Prostate gland (tissue), 2 donors: ENCODE measurements around the gene PKD2L2.

Source experiments
- POLR2A ChIP-seq: fragments of 450-650 bp; IDR thresholded peaks from one replicate; pipeline ENCODE4 v1.6.1; 2016; ENCODE audit warnings: antibody characterized with exemption, mild to moderate bottlenecking
- POLR2AphosphoS5 ChIP-seq: sonication (generic); formaldehyde crosslinking; IDR thresholded peaks from one replicate; pipeline ENCODE4 v1.6.1; 2017; ENCODE audit warnings: antibody characterized with exemption
- TF ChIP-seq, protein P1 (sequence below), 4 experiments: fragments of 200-600 bp in 2 of 4; fragments of 450-650 bp in 2 of 4; sonication (generic) in 2 of 4; IDR thresholded peaks; 1 replicate in 3 of 4; 2 replicates in 1 of 4; pipeline ENCODE4 v1.5.1; 2016 to 2019; ENCODE audit warnings: antibody characterized with exemption in 4 of 4, mild to moderate bottlenecking in 2 of 4, moderate library complexity in 2 of 4

GRCh38 chr5:137899493-137899892 is 10.2 kb downstream of the PKD2L2 start:
- TF ChIP-seq POLR2AphosphoS5 (no peak), POLR2A (no peak)
- TF ChIP-seq, protein P1, sequence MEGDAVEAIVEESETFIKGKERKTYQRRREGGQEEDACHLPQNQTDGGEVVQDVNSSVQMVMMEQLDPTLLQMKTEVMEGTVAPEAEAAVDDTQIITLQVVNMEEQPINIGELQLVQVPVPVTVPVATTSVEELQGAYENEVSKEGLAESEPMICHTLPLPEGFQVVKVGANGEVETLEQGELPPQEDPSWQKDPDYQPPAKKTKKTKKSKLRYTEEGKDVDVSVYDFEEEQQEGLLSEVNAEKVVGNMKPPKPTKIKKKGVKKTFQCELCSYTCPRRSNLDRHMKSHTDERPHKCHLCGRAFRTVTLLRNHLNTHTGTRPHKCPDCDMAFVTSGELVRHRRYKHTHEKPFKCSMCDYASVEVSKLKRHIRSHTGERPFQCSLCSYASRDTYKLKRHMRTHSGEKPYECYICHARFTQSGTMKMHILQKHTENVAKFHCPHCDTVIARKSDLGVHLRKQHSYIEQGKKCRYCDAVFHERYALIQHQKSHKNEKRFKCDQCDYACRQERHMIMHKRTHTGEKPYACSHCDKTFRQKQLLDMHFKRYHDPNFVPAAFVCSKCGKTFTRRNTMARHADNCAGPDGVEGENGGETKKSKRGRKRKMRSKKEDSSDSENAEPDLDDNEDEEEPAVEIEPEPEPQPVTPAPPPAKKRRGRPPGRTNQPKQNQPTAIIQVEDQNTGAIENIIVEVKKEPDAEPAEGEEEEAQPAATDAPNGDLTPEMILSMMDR (IDR thresholded peaks at IDR 0.05), result no peak
